Trophoblast cell (in vitro differentiated cells and primary cell): ENCODE results near the gene SULT1A1.
"Not testable (repeated sequence)": the region's sequence is repeated elsewhere in the genome, so short reads cannot be mapped to it uniquely, and the experiment has no call there.

Source experiments
- DNase-seq, 2 donors: peaks; one replicate each; pipeline ENCODE4 v3.0.0-alpha.2; 2016
- H2AFZ ChIP-seq: 2 replicates; pipeline ENCODE4 v1.6.1; 2013; ENCODE audit warnings: low read length, moderate library complexity, mild to moderate bottlenecking; ENCODE audit not compliant: insufficient read depth, poor library complexity
- H2AK5ac ChIP-seq: 2 replicates; pipeline ENCODE4 v1.6.1; 2013; ENCODE audit warnings: mild to moderate bottlenecking, low read length
- H2BK120ac ChIP-seq: 2 replicates; pipeline ENCODE4 v1.6.1; 2013; ENCODE audit warnings: low read length, mild to moderate bottlenecking, moderate library complexity; ENCODE audit not compliant: insufficient read depth, poor library complexity
- H2BK12ac ChIP-seq: 2 replicates; pipeline ENCODE4 v1.6.1; 2013; ENCODE audit warnings: mild to moderate bottlenecking, low read length, moderate library complexity
- H2BK5ac ChIP-seq: 2 replicates; pipeline ENCODE4 v1.6.1; 2013; ENCODE audit warnings: low read length, low read depth, moderate library complexity, mild to moderate bottlenecking; ENCODE audit not compliant: poor library complexity
- H3K14ac ChIP-seq: 2 replicates; pipeline ENCODE4 v1.6.1; 2013; ENCODE audit warnings: mild to moderate bottlenecking, low read length
- H3K18ac ChIP-seq: 2 replicates; pipeline ENCODE4 v1.6.1; 2013; ENCODE audit warnings: mild to moderate bottlenecking, low read length
- H3K23ac ChIP-seq: 2 replicates; pipeline ENCODE4 v1.6.1; 2013; ENCODE audit warnings: low read length
- H3K27ac ChIP-seq: 2 replicates; pipeline ENCODE4 v1.5.1; 2013; ENCODE audit warnings: low read depth, mild to moderate bottlenecking, inconsistent platforms, low read length, moderate library complexity
- H3K27me3 ChIP-seq: 2 replicates; pipeline ENCODE4 v1.6.1; 2013; ENCODE audit warnings: inconsistent platforms, mild to moderate bottlenecking, low read length, moderate library complexity; ENCODE audit not compliant: insufficient read depth
- H3K36me3 ChIP-seq, 2 experiments: 1 replicate in 1 of 2; 2 replicates in 1 of 2; pipeline ENCODE4 v1.6.1; 2013; ENCODE audit warnings: low read length in 2 of 2, mild to moderate bottlenecking in 2 of 2, moderate library complexity in 1 of 2; ENCODE audit not compliant: insufficient read depth in 2 of 2, control insufficient read depth in 1 of 2
- H3K4ac ChIP-seq: 2 replicates; pipeline ENCODE4 v1.6.1; 2013; ENCODE audit warnings: low read depth, mild to moderate bottlenecking, low read length, moderate library complexity
- H3K4me1 ChIP-seq, 2 experiments: 1 replicate in 1 of 2; 2 replicates in 1 of 2; pipeline ENCODE4 v1.6.1; 2013; ENCODE audit warnings: low read length in 2 of 2, mild to moderate bottlenecking in 2 of 2, moderate library complexity in 1 of 2; ENCODE audit not compliant: insufficient read depth in 2 of 2, control insufficient read depth in 1 of 2
- H3K4me2 ChIP-seq: 2 replicates; pipeline ENCODE4 v1.6.1; 2013; ENCODE audit warnings: inconsistent platforms, mild to moderate bottlenecking, low read length, moderate library complexity
- H3K4me3 ChIP-seq: 2 replicates; pipeline ENCODE4 v1.5.1; 2013; ENCODE audit warnings: mild to moderate bottlenecking, low read depth, low read length, inconsistent platforms
- H3K79me1 ChIP-seq: one replicate; pipeline ENCODE4 v1.6.1; 2013; ENCODE audit warnings: low read length
- H3K79me2 ChIP-seq: 2 replicates; pipeline ENCODE4 v1.6.1; 2013; ENCODE audit warnings: low read length, mild to moderate bottlenecking; ENCODE audit not compliant: control insufficient read depth, insufficient read depth, poor library complexity
- H3K9ac ChIP-seq: 2 replicates; pipeline ENCODE4 v1.6.1; 2013; ENCODE audit warnings: mild to moderate bottlenecking, low read length
- H3K9me3 ChIP-seq: 2 replicates; pipeline ENCODE4 v1.6.1; 2013; ENCODE audit warnings: low read depth, mild to moderate bottlenecking, control low read depth, inconsistent platforms, low read length; ENCODE audit not compliant: insufficient read depth
- H4K12ac ChIP-seq: 2 replicates; pipeline ENCODE4 v1.6.1; 2013; ENCODE audit warnings: low read depth, mild to moderate bottlenecking, low read length, moderate library complexity
- H4K8ac ChIP-seq: 2 replicates; pipeline ENCODE4 v1.6.1; 2013; ENCODE audit warnings: low read depth, mild to moderate bottlenecking, low read length, moderate library complexity
- H4K91ac ChIP-seq: one replicate; pipeline ENCODE4 v1.6.1; 2013; ENCODE audit warnings: low read depth, mild to moderate bottlenecking, low read length, moderate library complexity
- WGBS: extraction: QIAGEN DNeasy Blood & Tissue Kit; methylation state at CpG from one replicate; pipeline ENCODE4 v1.1.7; 2013; ENCODE audit warnings: missing lambda C conversion rate; ENCODE audit not compliant: insufficient read length, insufficient coverage; ENCODE audit errors: extremely low coverage; 5-methylcytosine and 5-hydroxymethylcytosine counted together

The SULT1A1 gene

DNA sequence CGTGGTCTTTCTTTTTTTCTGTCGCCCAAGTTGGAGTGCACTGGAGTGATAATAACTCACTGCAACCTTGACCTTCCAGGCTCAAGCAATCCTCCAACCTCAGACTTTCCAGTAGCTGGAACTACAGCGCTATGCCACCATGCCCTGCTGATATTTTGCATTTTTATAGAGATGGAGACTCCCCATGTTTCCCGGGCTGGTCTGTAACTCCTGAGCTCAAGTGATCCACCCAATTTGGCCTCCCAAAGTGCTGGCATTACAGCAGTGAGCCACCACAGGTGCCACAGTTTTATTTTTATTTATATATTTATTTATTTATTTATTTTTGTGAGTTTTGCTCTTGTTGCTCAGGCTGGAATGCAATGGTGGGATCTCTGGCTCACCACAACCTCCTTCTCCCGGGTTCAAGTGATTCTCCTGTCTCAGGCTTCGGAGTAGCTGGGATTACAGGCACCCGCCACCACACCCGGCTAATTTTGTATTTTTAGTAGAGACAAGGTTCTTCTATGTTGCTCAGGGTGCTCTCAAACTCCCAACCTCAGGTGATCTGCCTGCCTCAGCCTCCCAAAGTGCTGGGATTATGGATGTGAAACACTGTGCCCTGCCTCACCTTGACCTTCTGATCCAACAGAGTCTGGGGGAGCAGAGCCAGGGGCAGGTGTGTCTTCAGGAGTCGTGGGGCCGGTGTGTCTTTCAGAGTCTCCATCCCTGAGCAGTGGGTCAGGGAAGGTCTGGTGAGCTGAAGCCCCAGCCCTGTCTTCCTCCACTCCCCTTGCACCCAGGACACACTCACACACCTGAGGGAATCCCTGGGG lies 2.0 kb downstream of the SULT1A1 start:
- H3K27me3 ChIP-seq, H3K36me3 ChIP-seq, H2BK5ac ChIP-seq, H3K27ac ChIP-seq, H3K4me2 ChIP-seq, DNase-seq, H3K4me1 ChIP-seq, H3K4me3 ChIP-seq, H2BK12ac ChIP-seq, H3K79me2 ChIP-seq, H3K18ac ChIP-seq, H3K14ac ChIP-seq, H2BK120ac ChIP-seq, H3K23ac ChIP-seq, H3K79me1 ChIP-seq, H3K9ac ChIP-seq, H4K8ac ChIP-seq, H4K91ac ChIP-seq, H4K12ac ChIP-seq, H2AK5ac ChIP-seq, H3K4ac ChIP-seq, H2AFZ ChIP-seq, H3K9me3 ChIP-seq: not testable (repeated sequence)
- WGBS, result no CpG with 5 or more reads among the region's 10 CpGs

DNA sequence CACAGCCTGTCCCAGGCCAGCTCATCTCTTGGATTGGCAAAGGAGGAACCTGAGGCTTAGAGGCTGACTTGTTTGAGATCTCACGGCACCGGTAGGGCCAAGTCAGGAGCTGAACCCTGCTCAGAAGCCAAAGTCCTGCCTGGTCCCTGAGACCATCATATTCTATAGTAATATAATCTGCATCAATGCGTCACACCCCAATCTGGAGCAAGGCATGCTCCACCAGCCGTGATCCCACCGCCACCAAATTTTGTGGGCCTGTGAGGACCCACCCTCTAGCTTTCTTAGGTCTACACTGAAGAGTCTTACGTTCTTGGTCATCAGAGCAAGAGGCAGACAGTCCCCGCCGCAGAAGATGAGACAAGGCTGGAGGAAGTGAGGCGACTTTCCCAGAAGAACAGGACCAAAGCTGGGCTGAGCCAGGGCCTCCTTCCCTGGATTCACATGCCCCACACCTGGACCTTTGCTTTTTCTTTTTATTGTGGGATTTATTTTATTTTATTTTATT lies 2.7 kb downstream of the SULT1A1 start:
- no peak overlapping the region for H4K8ac ChIP-seq
- H3K4ac ChIP-seq, result no peak overlapping the region
- no peak overlapping the region for H3K27ac ChIP-seq
- H3K9me3 ChIP-seq, result no peaks in the 10 kb centered on the region
- no peak overlapping the region for H4K12ac ChIP-seq
- no peak overlapping the region for H2AK5ac ChIP-seq
- no peak overlapping the region for H3K14ac ChIP-seq
- H3K36me3 ChIP-seq, result no peaks in the 10 kb centered on the region
- no peak overlapping the region for H3K9ac ChIP-seq
- no peaks in the 10 kb centered on the region for H3K79me1 ChIP-seq
- no peak overlapping the region for H3K4me3 ChIP-seq
- peaks cover 0 to 6% of the 10 kb centered on the region in 2 experiments for H3K4me1 ChIP-seq
- H3K27me3 ChIP-seq, result no peaks in the 10 kb centered on the region
- no peak overlapping the region for H3K18ac ChIP-seq
- DNase-seq, result no peak
- H3K4me2 ChIP-seq, result no peak overlapping the region
- no CpG with 5 or more reads among the region's 9 CpGs for WGBS
- H2AFZ ChIP-seq, result no peak overlapping the region
- no peak overlapping the region for H2BK12ac ChIP-seq
- H3K79me2 ChIP-seq, result no peaks in the 10 kb centered on the region
- H3K23ac ChIP-seq, result no peak overlapping the region
- H2BK120ac ChIP-seq, result no peak overlapping the region
- no peak overlapping the region for H4K91ac ChIP-seq
- no peak overlapping the region for H2BK5ac ChIP-seq

DNA sequence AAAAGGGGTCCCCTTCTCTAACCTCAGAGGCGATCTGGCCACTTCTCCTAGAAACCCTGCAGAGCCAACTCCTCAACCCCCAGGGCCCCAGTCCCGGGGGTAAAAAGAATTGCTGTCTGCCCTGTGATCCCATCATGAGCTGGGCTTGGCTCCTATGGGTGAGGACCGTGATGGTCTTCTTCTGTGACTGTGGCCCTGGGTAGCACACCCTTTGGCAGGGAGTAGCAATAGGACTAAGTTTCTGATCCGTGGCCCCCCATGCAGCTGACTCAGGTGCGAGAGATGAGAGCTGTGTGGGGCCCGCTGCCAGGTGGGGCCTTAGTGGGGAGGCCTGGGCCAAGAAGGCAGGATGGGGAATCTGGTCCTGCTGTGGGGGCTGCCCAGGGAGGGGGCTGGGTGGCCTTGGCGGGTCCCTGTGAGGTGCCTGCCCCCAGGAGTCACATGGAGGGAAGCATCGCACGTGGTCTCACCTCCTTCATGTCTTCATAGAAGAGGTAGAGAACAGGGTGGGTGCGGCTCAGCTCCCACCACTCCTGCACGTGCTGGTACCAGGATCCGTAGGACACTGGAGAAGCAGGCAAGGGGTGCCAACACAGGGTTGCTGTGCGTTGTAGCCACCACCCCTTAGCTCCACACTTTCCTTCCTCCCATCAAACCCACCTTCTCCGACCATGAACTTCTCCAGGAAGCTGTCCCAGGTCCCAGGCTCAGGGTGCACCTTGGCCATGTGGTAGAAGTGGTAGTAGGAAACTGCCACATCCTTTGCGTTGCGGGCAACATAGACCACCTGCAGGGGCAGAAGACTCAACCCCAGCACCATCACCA lies 3.3 kb downstream of the SULT1A1 start:
- no peak overlapping the region for H3K4me3 ChIP-seq
- no peak overlapping the region for H2AK5ac ChIP-seq
- no peak overlapping the region for H4K8ac ChIP-seq
- H3K4me1 ChIP-seq, result peaks cover 0 to 6% of the 10 kb centered on the region in 2 experiments
- WGBS, result no CpG with 5 or more reads among the region's 16 CpGs
- H3K4ac ChIP-seq, result no peak overlapping the region
- no peak overlapping the region for H3K9ac ChIP-seq
- no peaks in the 10 kb centered on the region for H3K79me1 ChIP-seq
- H3K79me2 ChIP-seq, result no peaks in the 10 kb centered on the region
- no peak overlapping the region for H4K12ac ChIP-seq
- no peak overlapping the region for H3K27ac ChIP-seq
- no peak overlapping the region for H2AFZ ChIP-seq
- H3K4me2 ChIP-seq, result no peak overlapping the region
- no peak overlapping the region for H3K23ac ChIP-seq
- no peak overlapping the region for H3K14ac ChIP-seq
- no peaks in the 10 kb centered on the region for H3K27me3 ChIP-seq
- no peak for DNase-seq
- H3K36me3 ChIP-seq, result no peaks in the 10 kb centered on the region
- no peaks in the 10 kb centered on the region for H3K9me3 ChIP-seq
- H3K18ac ChIP-seq, result no peak overlapping the region
- H2BK5ac ChIP-seq, result no peak overlapping the region
- H2BK12ac ChIP-seq, result no peak overlapping the region
- H4K91ac ChIP-seq, result no peak overlapping the region
- H2BK120ac ChIP-seq, result no peak overlapping the region

DNA sequence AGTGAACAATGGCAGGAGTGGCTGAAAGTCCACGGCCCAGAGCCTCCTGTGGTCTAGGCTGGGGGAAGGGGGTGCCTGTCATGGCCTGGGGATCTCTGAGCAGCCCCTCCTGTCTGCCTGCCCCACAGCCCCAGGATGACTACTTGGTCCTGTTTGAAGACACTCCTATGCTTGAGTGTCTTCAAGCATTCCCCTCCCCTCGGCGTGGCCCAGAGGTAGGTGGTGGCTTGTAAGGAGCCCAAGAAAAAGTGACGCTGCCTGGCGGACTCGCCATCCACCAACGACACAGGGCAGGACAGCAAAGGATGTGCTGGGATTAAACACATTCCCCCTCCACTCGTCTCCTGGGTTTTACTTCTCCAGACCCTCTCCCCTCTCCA lies 5.7 kb downstream of the SULT1A1 start:
- no peak overlapping the region for H2BK120ac ChIP-seq
- no peak overlapping the region for H4K8ac ChIP-seq
- no peak overlapping the region for H3K4me2 ChIP-seq
- H3K4me1 ChIP-seq, result peaks cover 0 to 3% of the 10 kb centered on the region in 2 experiments
- no peak overlapping the region for H3K18ac ChIP-seq
- H3K27me3 ChIP-seq, result no peaks in the 10 kb centered on the region
- no peak overlapping the region for H3K4ac ChIP-seq
- no peak overlapping the region for H2BK12ac ChIP-seq
- no peak overlapping the region for H2AK5ac ChIP-seq
- no peak for DNase-seq
- H2AFZ ChIP-seq, result no peak overlapping the region
- no peak overlapping the region for H4K91ac ChIP-seq
- no peak overlapping the region for H3K14ac ChIP-seq
- no CpG with 5 or more reads among the region's 8 CpGs for WGBS
- H3K9ac ChIP-seq, result no peak overlapping the region
- H3K27ac ChIP-seq, result no peak overlapping the region
- no peaks in the 10 kb centered on the region for H3K79me2 ChIP-seq
- H4K12ac ChIP-seq, result no peak overlapping the region
- H3K23ac ChIP-seq, result no peak overlapping the region
- no peaks in the 10 kb centered on the region for H3K9me3 ChIP-seq
- no peaks in the 10 kb centered on the region for H3K79me1 ChIP-seq
- H2BK5ac ChIP-seq, result no peak overlapping the region
- no peak overlapping the region for H3K4me3 ChIP-seq
- H3K36me3 ChIP-seq, result no peaks in the 10 kb centered on the region
